H9 (cell line): ENCODE data around the gene LILRA5. TPM values are rescaled to one million over a fixed set of nuclear protein-coding genes. Genes with fewer than 3 reads are reported as not detected.

Experiments used
- DNase-seq: peaks from one replicate; pipeline ENCODE4 v3.0.0-alpha.2; 2017
- H2AFZ ChIP-seq: one replicate; pipeline ENCODE4 v1.6.1; 2013; ENCODE audit warnings: mild to moderate bottlenecking, low read length, control low read depth, moderate library complexity
- H2AK5ac ChIP-seq: 2 replicates; pipeline ENCODE4 v1.6.1; 2013; ENCODE audit warnings: low read length, control low read depth, mixed read lengths; ENCODE audit not compliant: insufficient read length
- H2BK120ac ChIP-seq: one replicate; pipeline ENCODE4 v1.6.1; 2013; ENCODE audit warnings: low read depth, mild to moderate bottlenecking, low read length, control low read depth, inconsistent platforms; ENCODE audit not compliant: poor library complexity, severe bottlenecking
- H2BK12ac ChIP-seq: 2 replicates; pipeline ENCODE4 v1.6.1; 2013; ENCODE audit warnings: low read length, control low read depth, mixed read lengths, low read depth; ENCODE audit not compliant: insufficient read length
- H2BK15ac ChIP-seq: 2 replicates; pipeline ENCODE4 v1.6.1; 2013; ENCODE audit warnings: low read depth, low read length, control low read depth
- H2BK20ac ChIP-seq: one replicate; pipeline ENCODE4 v1.6.1; 2013; ENCODE audit warnings: low read depth, mild to moderate bottlenecking, low read length, control low read depth, inconsistent platforms; ENCODE audit not compliant: poor library complexity, severe bottlenecking
- H2BK5ac ChIP-seq: 2 replicates; pipeline ENCODE4 v1.6.1; 2013; ENCODE audit warnings: low read length, control low read depth, mixed read lengths; ENCODE audit not compliant: insufficient read length
- H3K14ac ChIP-seq: 2 replicates; pipeline ENCODE4 v1.6.1; 2013; ENCODE audit warnings: low read length, control low read depth; ENCODE audit not compliant: insufficient read depth
- H3K18ac ChIP-seq: 2 replicates; pipeline ENCODE4 v1.6.1; 2013; ENCODE audit warnings: low read depth, mild to moderate bottlenecking, mixed read lengths, low read length, control low read depth; ENCODE audit not compliant: insufficient read length
- H3K23ac ChIP-seq: 2 replicates; pipeline ENCODE4 v1.6.1; 2013; ENCODE audit warnings: low read length, control low read depth, mixed read lengths, low read depth; ENCODE audit not compliant: insufficient read length
- H3K23me2 ChIP-seq: 2 replicates; pipeline ENCODE4 v1.6.1; 2013; ENCODE audit warnings: low read depth, mild to moderate bottlenecking, mixed read lengths, low read length, control low read depth; ENCODE audit not compliant: insufficient read length, poor library complexity, severe bottlenecking
- H3K27ac ChIP-seq: 2 replicates; pipeline ENCODE4 v1.5.1; 2013; ENCODE audit warnings: low read length, control low read depth, mixed read lengths, low read depth; ENCODE audit not compliant: insufficient read length
- H3K27me3 ChIP-seq: 2 replicates; pipeline ENCODE4 v1.6.1; 2013; ENCODE audit warnings: low read length, control low read depth, inconsistent platforms; ENCODE audit not compliant: insufficient read depth
- H3K4ac ChIP-seq: 2 replicates; pipeline ENCODE4 v1.6.1; 2013; ENCODE audit warnings: low read depth, mild to moderate bottlenecking, control low read depth, inconsistent platforms, low read length, moderate library complexity
- H3K4me1 ChIP-seq: 2 replicates; pipeline ENCODE4 v1.6.1; 2013; ENCODE audit warnings: low read length, control low read depth, inconsistent platforms; ENCODE audit not compliant: insufficient read depth
- H3K4me2 ChIP-seq: 2 replicates; pipeline ENCODE4 v1.6.1; 2013; ENCODE audit warnings: low read length, control low read depth, mixed read lengths; ENCODE audit not compliant: insufficient read length, insufficient read depth
- H3K56ac ChIP-seq: 2 replicates; pipeline ENCODE4 v1.6.1; 2013; ENCODE audit warnings: low read depth, mild to moderate bottlenecking, mixed read lengths, low read length, control low read depth; ENCODE audit not compliant: insufficient read length
- H3K79me1 ChIP-seq: 2 replicates; pipeline ENCODE4 v1.6.1; 2013; ENCODE audit warnings: low read depth, mild to moderate bottlenecking, moderate library complexity, low read length, control low read depth, inconsistent platforms; ENCODE audit not compliant: insufficient read depth, poor library complexity, severe bottlenecking
- H3K79me2 ChIP-seq: 2 replicates; pipeline ENCODE4 v1.6.1; 2013; ENCODE audit warnings: low read length, control low read depth, inconsistent platforms; ENCODE audit not compliant: insufficient read depth
- H3K9ac ChIP-seq: 2 replicates; pipeline ENCODE4 v1.6.1; 2013; ENCODE audit warnings: low read length, control low read depth, mixed read lengths; ENCODE audit not compliant: insufficient read length; ENCODE audit errors: extremely low read depth
- H3K9me3 ChIP-seq: one replicate; pipeline ENCODE4 v1.6.1; 2013; ENCODE audit warnings: low read depth, low read length, inconsistent platforms; ENCODE audit not compliant: control insufficient read depth
- H3T11ph ChIP-seq: one replicate; pipeline ENCODE4 v1.6.1; 2013; ENCODE audit warnings: mild to moderate bottlenecking, low read length, control low read depth, inconsistent platforms
- H4K20me1 ChIP-seq: one replicate; pipeline ENCODE4 v1.6.1; 2013; ENCODE audit not compliant: control insufficient read depth, insufficient read length, insufficient read depth
- H4K5ac ChIP-seq: 2 replicates; pipeline ENCODE4 v1.6.1; 2013; ENCODE audit warnings: low read depth, mild to moderate bottlenecking, mixed read lengths, low read length, control low read depth; ENCODE audit not compliant: insufficient read length
- H4K8ac ChIP-seq: replicated peaks from 2 replicates; pipeline ENCODE4 v1.6.1; 2013; ENCODE audit warnings: low read length, control low read depth, mixed read lengths, low read depth; ENCODE audit not compliant: insufficient read length
- H4K91ac ChIP-seq: 2 replicates; pipeline ENCODE4 v1.6.1; 2013; ENCODE audit warnings: low read depth, mild to moderate bottlenecking, moderate library complexity, mixed read lengths, low read length, control low read depth; ENCODE audit not compliant: insufficient read length
- H3K27ac Mint-ChIP-seq, 3 experiments: 2 replicates in 2 of 3; 3 replicates in 1 of 3; pipeline ENCODE4 v1.8.0; 2020 to 2021; ENCODE audit warnings: mixed read lengths in 3 of 3, mild to moderate bottlenecking in 1 of 3, moderate library complexity in 1 of 3
- H3K27me3 Mint-ChIP-seq: 2 replicates; pipeline ENCODE4 v1.8.0; 2021; ENCODE audit warnings: low read depth, mild to moderate bottlenecking, moderate library complexity, mixed read lengths
- H3K36me3 Mint-ChIP-seq, 3 experiments: 2 replicates in 2 of 3; 3 replicates in 1 of 3; pipeline ENCODE4 v1.8.0; 2020 to 2021; ENCODE audit warnings: low read depth in 3 of 3, mixed read lengths in 3 of 3; ENCODE audit not compliant: insufficient read depth in 1 of 3
- H3K4me1 Mint-ChIP-seq, 2 experiments: 2 replicates each; pipeline ENCODE4 v1.8.0; 2020; ENCODE audit warnings: mixed read lengths in 2 of 2
- H3K4me3 Mint-ChIP-seq, 2 experiments: 2 replicates in 1 of 2; 3 replicates in 1 of 2; pipeline ENCODE4 v1.8.0; 2020 to 2021; ENCODE audit warnings: mild to moderate bottlenecking in 2 of 2, mixed read lengths in 2 of 2, moderate library complexity in 1 of 2
- H3K9me3 Mint-ChIP-seq, 2 experiments: 2 replicates in 1 of 2; 3 replicates in 1 of 2; pipeline ENCODE4 v1.8.0; 2020; ENCODE audit warnings: mild to moderate bottlenecking in 2 of 2, mixed read lengths in 2 of 2, moderate library complexity in 1 of 2
- WGBS: extraction: QIAGEN DNeasy Blood & Tissue Kit; methylation state at CpG from one replicate; pipeline ENCODE4 v1.1.7; 2013; ENCODE audit warnings: missing lambda C conversion rate, low lambda C conversion rate, mixed read lengths; ENCODE audit not compliant: insufficient read length; ENCODE audit errors: extremely low coverage; 5-methylcytosine and 5-hydroxymethylcytosine counted together
- total RNA-seq: library from RNA; stranded (reverse); gene quantifications from 2 replicates; pipeline ENCODE4 v1.2.1, GENCODE V29; 2021
- TF ChIP-seq, protein P1 (sequence below): fragments of 200-600 bp; sonication (generic); conservative IDR thresholded peaks from 3 replicates; pipeline ENCODE4 v1.8.0; 2021; ENCODE audit warnings: antibody characterized with exemption, mild to moderate bottlenecking

Gene LILRA5
- total RNA-seq, 1 experiment from 2014 or later, result not detected

DNA sequence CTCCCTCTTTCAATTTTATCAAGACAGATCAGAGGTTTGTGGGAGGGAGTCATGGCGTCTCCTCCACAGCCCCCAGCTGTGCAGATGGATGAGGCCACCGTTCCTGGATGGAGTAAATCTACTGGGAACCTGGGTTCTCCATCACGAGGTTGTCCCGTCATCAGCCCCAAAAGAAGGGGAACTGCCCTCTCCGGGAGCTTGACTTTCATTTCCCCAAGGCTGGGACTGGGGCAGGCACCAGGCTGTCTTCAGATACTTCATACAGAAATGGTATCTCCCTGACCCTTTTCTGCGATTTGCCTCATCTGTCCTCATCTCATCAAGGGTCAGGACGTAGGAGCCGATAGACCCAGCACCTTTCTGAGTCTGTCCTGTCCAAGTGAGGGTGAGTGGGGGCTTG, 41.9 kb downstream of the LILRA5 start:
- H3K4me3 Mint-ChIP-seq, result no peak overlapping the region
- H3K14ac ChIP-seq, result no peak overlapping the region

More for the DNA sequence above, 41.9 kb downstream of the LILRA5 start:
- Mint-ChIP-seq H3K27me3 (peaks cover 59% of the 10 kb centered on the region), H3K4me1 (peaks cover 3 to 6% of the 10 kb centered on the region in 2 experiments; a peak in 2 of 4 replicates), H3K27ac (no peak overlapping the region), H3K9me3 (peaks cover 0 to 31% of the 10 kb centered on the region in 2 experiments; a peak in 2 of 5 replicates), H3K36me3 (no peaks in the 10 kb centered on the region)
- H2BK12ac ChIP-seq, result no peak overlapping the region
- H3K27me3 ChIP-seq, result no peaks in the 10 kb centered on the region
- no peaks in the 10 kb centered on the region for H3K9me3 ChIP-seq
- H4K20me1 ChIP-seq, result no peaks in the 10 kb centered on the region
- H3K9ac ChIP-seq, result no peak overlapping the region
- no peak overlapping the region for H3K4me2 ChIP-seq
- TF ChIP-seq, protein P1, sequence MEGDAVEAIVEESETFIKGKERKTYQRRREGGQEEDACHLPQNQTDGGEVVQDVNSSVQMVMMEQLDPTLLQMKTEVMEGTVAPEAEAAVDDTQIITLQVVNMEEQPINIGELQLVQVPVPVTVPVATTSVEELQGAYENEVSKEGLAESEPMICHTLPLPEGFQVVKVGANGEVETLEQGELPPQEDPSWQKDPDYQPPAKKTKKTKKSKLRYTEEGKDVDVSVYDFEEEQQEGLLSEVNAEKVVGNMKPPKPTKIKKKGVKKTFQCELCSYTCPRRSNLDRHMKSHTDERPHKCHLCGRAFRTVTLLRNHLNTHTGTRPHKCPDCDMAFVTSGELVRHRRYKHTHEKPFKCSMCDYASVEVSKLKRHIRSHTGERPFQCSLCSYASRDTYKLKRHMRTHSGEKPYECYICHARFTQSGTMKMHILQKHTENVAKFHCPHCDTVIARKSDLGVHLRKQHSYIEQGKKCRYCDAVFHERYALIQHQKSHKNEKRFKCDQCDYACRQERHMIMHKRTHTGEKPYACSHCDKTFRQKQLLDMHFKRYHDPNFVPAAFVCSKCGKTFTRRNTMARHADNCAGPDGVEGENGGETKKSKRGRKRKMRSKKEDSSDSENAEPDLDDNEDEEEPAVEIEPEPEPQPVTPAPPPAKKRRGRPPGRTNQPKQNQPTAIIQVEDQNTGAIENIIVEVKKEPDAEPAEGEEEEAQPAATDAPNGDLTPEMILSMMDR, result no peak
- no peak overlapping the region for H2AFZ ChIP-seq
- WGBS, result no CpG with 5 or more reads among the region's 8 CpGs
- no peak overlapping the region for H4K8ac ChIP-seq
- H2AK5ac ChIP-seq, result no peak overlapping the region
- no peak overlapping the region for H3K23ac ChIP-seq
- no peak overlapping the region for H2BK5ac ChIP-seq
- H3K23me2 ChIP-seq, result no peaks in the 10 kb centered on the region
- H2BK120ac ChIP-seq, result no peak overlapping the region
- no peak for DNase-seq
- no peak overlapping the region for H4K91ac ChIP-seq
- no peaks in the 10 kb centered on the region for H3K79me2 ChIP-seq
- H2BK15ac ChIP-seq, result no peak overlapping the region
- H2BK20ac ChIP-seq, result no peak overlapping the region
- H3K56ac ChIP-seq, result no peak overlapping the region
- no peak overlapping the region for H3K18ac ChIP-seq
- no peak overlapping the region for H3K4ac ChIP-seq
- H3T11ph ChIP-seq, result no peak overlapping the region
- H4K5ac ChIP-seq, result no peak overlapping the region
- H3K79me1 ChIP-seq, result no peaks in the 10 kb centered on the region
- no peaks in the 10 kb centered on the region for H3K4me1 ChIP-seq
- no peak overlapping the region for H3K27ac ChIP-seq
